HepG2 (cell line): ENCODE data around the gene CEBPG. TPM values are rescaled to one million over a fixed set of nuclear protein-coding genes. Genes with fewer than 3 reads are reported as not detected.

Experiments used
- ADNP ChIP-seq: sonication (generic); formaldehyde crosslinking; IDR thresholded peaks from 2 replicates; pipeline ENCODE4 v1.4.0; 2020; ENCODE audit warnings: missing genetic modification reagents
- AFF4 ChIP-seq: sonication (generic); formaldehyde crosslinking; IDR thresholded peaks from 2 replicates; pipeline ENCODE4 v1.4.0; 2020; ENCODE audit warnings: missing genetic modification reagents
- CHD2 ChIP-seq: IDR thresholded peaks from 2 replicates; pipeline ENCODE4 v1.6.1; 2011; ENCODE audit warnings: low read depth, low read length, improper control_type of control experiment
- FLYWCH1 ChIP-seq: sonication (generic); formaldehyde crosslinking; IDR thresholded peaks from 2 replicates; pipeline ENCODE4 v1.8.1; 2023; ENCODE audit warnings: mild to moderate bottlenecking, missing genetic modification reagents
- GPN1 ChIP-seq: sonication (generic); formaldehyde crosslinking; IDR thresholded peaks from 2 replicates; pipeline ENCODE4 v1.5.1; 2020; ENCODE audit warnings: missing genetic modification reagents, borderline replicate concordance
- HES4 ChIP-seq: sonication (generic); formaldehyde crosslinking; IDR thresholded peaks from 2 replicates; pipeline ENCODE4 v1.9.0; 2021; ENCODE audit warnings: mild to moderate bottlenecking, missing genetic modification reagents, borderline replicate concordance
- KDM6A ChIP-seq: IDR thresholded peaks from 2 replicates; pipeline ENCODE4 v1.6.1; 2016; ENCODE audit warnings: low read depth
- MED13 ChIP-seq: sonication (generic); formaldehyde crosslinking; IDR thresholded peaks from 2 replicates; pipeline ENCODE4 v1.5.0; 2020; ENCODE audit warnings: missing genetic modification reagents
- MED8 ChIP-seq: sonication (generic); formaldehyde crosslinking; IDR thresholded peaks from 2 replicates; pipeline ENCODE4 v1.8.1; 2023; ENCODE audit warnings: mild to moderate bottlenecking, missing genetic modification reagents; ENCODE audit not compliant: insufficient replicate concordance
- NRL ChIP-seq: sonication (generic); formaldehyde crosslinking; IDR thresholded peaks from 2 replicates; pipeline ENCODE4 v1.5.0; 2020; ENCODE audit warnings: missing genetic modification reagents, mild to moderate bottlenecking, moderate library complexity, borderline replicate concordance
- PCBP1 ChIP-seq: fragments of 200-400 bp; formaldehyde crosslinking; IDR thresholded peaks from 2 replicates; pipeline ENCODE4 v1.6.1; 2017; ENCODE audit warnings: mild to moderate bottlenecking, low read depth, low read length, borderline replicate concordance
- SMARCC2 ChIP-seq: fragments of 450-650 bp; IDR thresholded peaks from 2 replicates; pipeline ENCODE4 v1.6.1; 2017; ENCODE audit warnings: antibody characterized with exemption, mild to moderate bottlenecking
- SUZ12 ChIP-seq: fragments of 150-350 bp; IDR thresholded peaks from 2 replicates; pipeline ENCODE4 v1.6.1; 2014; ENCODE audit warnings: low read depth, low read length
- XRCC5 ChIP-seq: fragments of 200-400 bp; formaldehyde crosslinking; optimal IDR thresholded peaks from 2 replicates; pipeline ENCODE3; 2017; ENCODE audit warnings: mild to moderate bottlenecking, low read length
- YEATS2 ChIP-seq: sonication (generic); formaldehyde crosslinking; IDR thresholded peaks from 2 replicates; pipeline ENCODE4 v1.4.0; 2020; ENCODE audit warnings: missing genetic modification reagents, borderline replicate concordance
- ZFP36L1 ChIP-seq: sonication (generic); formaldehyde crosslinking; IDR thresholded peaks from 2 replicates; pipeline ENCODE4 v1.8.0; 2022; ENCODE audit warnings: mild to moderate bottlenecking, missing genetic modification reagents, moderate library complexity
- ZFP41 ChIP-seq: sonication (generic); formaldehyde crosslinking; IDR thresholded peaks from 2 replicates; pipeline ENCODE4 v1.4.0; 2020; ENCODE audit warnings: mild to moderate bottlenecking, missing genetic modification reagents, borderline replicate concordance
- ZFP62 ChIP-seq: sonication (generic); formaldehyde crosslinking; IDR thresholded peaks from 2 replicates; pipeline ENCODE4 v1.4.0; 2020; ENCODE audit warnings: missing genetic modification reagents
- ZNF143 ChIP-seq: sonication (generic); formaldehyde crosslinking; IDR thresholded peaks from 2 replicates; pipeline ENCODE4 v1.4.0; 2020; ENCODE audit warnings: missing genetic modification reagents
- ZNF317 ChIP-seq: sonication (generic); formaldehyde crosslinking; IDR thresholded peaks from 2 replicates; pipeline ENCODE4 v1.5.0; 2020; ENCODE audit warnings: mild to moderate bottlenecking, missing genetic modification reagents
- ZNF451 ChIP-seq: sonication (generic); formaldehyde crosslinking; IDR thresholded peaks from 2 replicates; pipeline ENCODE4 v1.5.0; 2020; ENCODE audit warnings: mild to moderate bottlenecking, missing genetic modification reagents
- ZNF468 ChIP-seq: sonication (generic); formaldehyde crosslinking; IDR thresholded peaks from 2 replicates; pipeline ENCODE4 v1.8.0; 2022; ENCODE audit warnings: mild to moderate bottlenecking, moderate library complexity, missing genetic modification reagents
- ZNF558 ChIP-seq: sonication (generic); formaldehyde crosslinking; IDR thresholded peaks from 2 replicates; pipeline ENCODE4 v1.9.0; 2022; ENCODE audit warnings: mild to moderate bottlenecking, missing genetic modification reagents, borderline replicate concordance
- ZZZ3 ChIP-seq: sonication (generic); formaldehyde crosslinking; IDR thresholded peaks from 2 replicates; pipeline ENCODE4 v1.4.0; 2020; ENCODE audit warnings: missing genetic modification reagents, mild to moderate bottlenecking, borderline replicate concordance
- polyA plus RNA-seq, 8 experiments: library from polyadenylated mRNA; depleted of rRNA in 3 of 8; stranded (reverse) in 7 of 8; unstranded in 1 of 8; fragments of >200 nt; fragmentation: Illumina TruSeq in 4 of 8; extraction: Trizol in 4 of 8; gene quantifications; 2 replicates each; pipeline versions ENCODE4 v1.2.1 to v1.2.3, GENCODE V29; 2011 to 2016; ENCODE audit warnings: low read depth in 4 of 8, missing spikeins in 1 of 8, mixed read lengths in 1 of 8; ENCODE audit not compliant: insufficient read depth in 1 of 8
- total RNA-seq, 5 experiments: library from RNA; depleted of rRNA; stranded (reverse); fragments of >200 nt; fragmentation: Illumina TruSeq; extraction: Trizol; gene quantifications; 2 replicates each; pipeline ENCODE4 v1.2.3, GENCODE V29; 2016; ENCODE audit warnings: low read depth in 1 of 5
- TF ChIP-seq, protein P1 (sequence below), 2 experiments: sonication (generic) in 1 of 2; formaldehyde crosslinking in 1 of 2; IDR thresholded peaks; 2 replicates each; pipeline versions ENCODE4 v1.5.1 to v1.6.1; 2011 to 2020; ENCODE audit warnings: borderline replicate concordance in 1 of 2, low read depth in 1 of 2, low read length in 1 of 2, mild to moderate bottlenecking in 1 of 2, missing genetic modification reagents in 1 of 2, moderate library complexity in 1 of 2

CEBPG gene
- total and polyA plus RNA-seq, 2 of the 13 experiments (the other 11 are each of a cell fraction or from before 2014, with no cell fraction given), result 25.7 to 34.3 TPM

GRCh38 chr19:33373453-33374235, at the start of gene CEBPG (continued):
- TF ChIP-seq MED8 (CRISPR knock-in tag), result no peak
- no peak for TF ChIP-seq PCBP1
- TF ChIP-seq SMARCC2, result no peak
- no peak for TF ChIP-seq ADNP (CRISPR knock-in tag)
- no peak for TF ChIP-seq FLYWCH1 (CRISPR knock-in tag)
- no peak for TF ChIP-seq NRL (CRISPR knock-in tag)
- TF ChIP-seq SUZ12, result no peak
- no peak for TF ChIP-seq ZNF468
- TF ChIP-seq ZFP62 (CRISPR knock-in tag), result no peak
- TF ChIP-seq ZNF143, result peak; percentile 29; the same call in 1 of the 2 replicates
- no peak for TF ChIP-seq AFF4 (CRISPR knock-in tag)
- TF ChIP-seq ZNF451 (CRISPR knock-in tag), result peak; percentile 65; the same call in 1 of the 2 replicates
- no peak for TF ChIP-seq ZFP36L1 (CRISPR knock-in tag)
- TF ChIP-seq ZNF558 (CRISPR knock-in tag), result no peak; the same call in 1 of the 2 replicates
- TF ChIP-seq KDM6A (CRISPR knock-in tag), result no peak
- TF ChIP-seq ZFP41 (CRISPR knock-in tag), result no peak
- peak; percentile 82; the same call in 1 of the 2 replicates for TF ChIP-seq HES4 (CRISPR knock-in tag)
- TF ChIP-seq ZNF317 (CRISPR knock-in tag), result no peak
- TF ChIP-seq, protein P1, sequence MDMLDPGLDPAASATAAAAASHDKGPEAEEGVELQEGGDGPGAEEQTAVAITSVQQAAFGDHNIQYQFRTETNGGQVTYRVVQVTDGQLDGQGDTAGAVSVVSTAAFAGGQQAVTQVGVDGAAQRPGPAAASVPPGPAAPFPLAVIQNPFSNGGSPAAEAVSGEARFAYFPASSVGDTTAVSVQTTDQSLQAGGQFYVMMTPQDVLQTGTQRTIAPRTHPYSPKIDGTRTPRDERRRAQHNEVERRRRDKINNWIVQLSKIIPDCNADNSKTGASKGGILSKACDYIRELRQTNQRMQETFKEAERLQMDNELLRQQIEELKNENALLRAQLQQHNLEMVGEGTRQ (IDR thresholded peaks at IDR 0.05; ENCODE audit: low read depth, low read length), result no peak
- TF ChIP-seq, protein P1 (CRISPR knock-in tag; IDR thresholded peaks at IDR 0.05; ENCODE audit: borderline replicate concordance), result no peak
- peak; percentile 28; the same call in 1 of the 2 replicates for TF ChIP-seq YEATS2 (CRISPR knock-in tag)
- TF ChIP-seq GPN1 (CRISPR knock-in tag), result no peak
- TF ChIP-seq CHD2, result 0 out of 2 replicates have a peak, but pooled peaks have one; percentile 31
- peak; percentile 31 for TF ChIP-seq XRCC5
- 0 out of 2 replicates have a peak, but pooled peaks have one; percentile 21 for TF ChIP-seq MED13 (CRISPR knock-in tag)
- no peak for TF ChIP-seq ZZZ3 (CRISPR knock-in tag)
